H9 (cell line): Measurements from ENCODE around the gene SUMF1. TPM values are rescaled to one million over a fixed set of nuclear protein-coding genes. Genes with fewer than 3 reads are reported as not detected.
A peak's percentile ranks its signal among the peaks of the same experiment; 100 is the strongest.

Experiments used
- DNase-seq: peaks from one replicate; pipeline ENCODE4 v3.0.0-alpha.2; 2017
- H2AFZ ChIP-seq: one replicate; pipeline ENCODE4 v1.6.1; 2013; ENCODE audit warnings: mild to moderate bottlenecking, low read length, control low read depth, moderate library complexity
- H2AK5ac ChIP-seq: 2 replicates; pipeline ENCODE4 v1.6.1; 2013; ENCODE audit warnings: low read length, control low read depth, mixed read lengths; ENCODE audit not compliant: insufficient read length
- H2BK120ac ChIP-seq: one replicate; pipeline ENCODE4 v1.6.1; 2013; ENCODE audit warnings: low read depth, mild to moderate bottlenecking, low read length, control low read depth, inconsistent platforms; ENCODE audit not compliant: poor library complexity, severe bottlenecking
- H2BK12ac ChIP-seq: 2 replicates; pipeline ENCODE4 v1.6.1; 2013; ENCODE audit warnings: low read length, control low read depth, mixed read lengths, low read depth; ENCODE audit not compliant: insufficient read length
- H2BK15ac ChIP-seq: 2 replicates; pipeline ENCODE4 v1.6.1; 2013; ENCODE audit warnings: low read depth, low read length, control low read depth
- H2BK20ac ChIP-seq: one replicate; pipeline ENCODE4 v1.6.1; 2013; ENCODE audit warnings: low read depth, mild to moderate bottlenecking, low read length, control low read depth, inconsistent platforms; ENCODE audit not compliant: poor library complexity, severe bottlenecking
- H2BK5ac ChIP-seq: 2 replicates; pipeline ENCODE4 v1.6.1; 2013; ENCODE audit warnings: low read length, control low read depth, mixed read lengths; ENCODE audit not compliant: insufficient read length
- H3K14ac ChIP-seq: 2 replicates; pipeline ENCODE4 v1.6.1; 2013; ENCODE audit warnings: low read length, control low read depth; ENCODE audit not compliant: insufficient read depth
- H3K18ac ChIP-seq: 2 replicates; pipeline ENCODE4 v1.6.1; 2013; ENCODE audit warnings: low read depth, mild to moderate bottlenecking, mixed read lengths, low read length, control low read depth; ENCODE audit not compliant: insufficient read length
- H3K23ac ChIP-seq: 2 replicates; pipeline ENCODE4 v1.6.1; 2013; ENCODE audit warnings: low read length, control low read depth, mixed read lengths, low read depth; ENCODE audit not compliant: insufficient read length
- H3K23me2 ChIP-seq: 2 replicates; pipeline ENCODE4 v1.6.1; 2013; ENCODE audit warnings: low read depth, mild to moderate bottlenecking, mixed read lengths, low read length, control low read depth; ENCODE audit not compliant: insufficient read length, poor library complexity, severe bottlenecking
- H3K27ac ChIP-seq: 2 replicates; pipeline ENCODE4 v1.5.1; 2013; ENCODE audit warnings: low read length, control low read depth, mixed read lengths, low read depth; ENCODE audit not compliant: insufficient read length
- H3K27me3 ChIP-seq: 2 replicates; pipeline ENCODE4 v1.6.1; 2013; ENCODE audit warnings: low read length, control low read depth, inconsistent platforms; ENCODE audit not compliant: insufficient read depth
- H3K4ac ChIP-seq: 2 replicates; pipeline ENCODE4 v1.6.1; 2013; ENCODE audit warnings: low read depth, mild to moderate bottlenecking, control low read depth, inconsistent platforms, low read length, moderate library complexity
- H3K4me1 ChIP-seq: 2 replicates; pipeline ENCODE4 v1.6.1; 2013; ENCODE audit warnings: low read length, control low read depth, inconsistent platforms; ENCODE audit not compliant: insufficient read depth
- H3K4me2 ChIP-seq: 2 replicates; pipeline ENCODE4 v1.6.1; 2013; ENCODE audit warnings: low read length, control low read depth, mixed read lengths; ENCODE audit not compliant: insufficient read length, insufficient read depth
- H3K56ac ChIP-seq: 2 replicates; pipeline ENCODE4 v1.6.1; 2013; ENCODE audit warnings: low read depth, mild to moderate bottlenecking, mixed read lengths, low read length, control low read depth; ENCODE audit not compliant: insufficient read length
- H3K79me1 ChIP-seq: 2 replicates; pipeline ENCODE4 v1.6.1; 2013; ENCODE audit warnings: low read depth, mild to moderate bottlenecking, moderate library complexity, low read length, control low read depth, inconsistent platforms; ENCODE audit not compliant: insufficient read depth, poor library complexity, severe bottlenecking
- H3K79me2 ChIP-seq: 2 replicates; pipeline ENCODE4 v1.6.1; 2013; ENCODE audit warnings: low read length, control low read depth, inconsistent platforms; ENCODE audit not compliant: insufficient read depth
- H3K9ac ChIP-seq: 2 replicates; pipeline ENCODE4 v1.6.1; 2013; ENCODE audit warnings: low read length, control low read depth, mixed read lengths; ENCODE audit not compliant: insufficient read length; ENCODE audit errors: extremely low read depth
- H3K9me3 ChIP-seq: one replicate; pipeline ENCODE4 v1.6.1; 2013; ENCODE audit warnings: low read depth, low read length, inconsistent platforms; ENCODE audit not compliant: control insufficient read depth
- H3T11ph ChIP-seq: one replicate; pipeline ENCODE4 v1.6.1; 2013; ENCODE audit warnings: mild to moderate bottlenecking, low read length, control low read depth, inconsistent platforms
- H4K20me1 ChIP-seq: one replicate; pipeline ENCODE4 v1.6.1; 2013; ENCODE audit not compliant: control insufficient read depth, insufficient read length, insufficient read depth
- H4K5ac ChIP-seq: 2 replicates; pipeline ENCODE4 v1.6.1; 2013; ENCODE audit warnings: low read depth, mild to moderate bottlenecking, mixed read lengths, low read length, control low read depth; ENCODE audit not compliant: insufficient read length
- H4K8ac ChIP-seq: replicated peaks from 2 replicates; pipeline ENCODE4 v1.6.1; 2013; ENCODE audit warnings: low read length, control low read depth, mixed read lengths, low read depth; ENCODE audit not compliant: insufficient read length
- H4K91ac ChIP-seq: 2 replicates; pipeline ENCODE4 v1.6.1; 2013; ENCODE audit warnings: low read depth, mild to moderate bottlenecking, moderate library complexity, mixed read lengths, low read length, control low read depth; ENCODE audit not compliant: insufficient read length
- H3K27ac Mint-ChIP-seq, 3 experiments: 2 replicates in 2 of 3; 3 replicates in 1 of 3; pipeline ENCODE4 v1.8.0; 2020 to 2021; ENCODE audit warnings: mixed read lengths in 3 of 3, mild to moderate bottlenecking in 1 of 3, moderate library complexity in 1 of 3
- H3K27me3 Mint-ChIP-seq: 2 replicates; pipeline ENCODE4 v1.8.0; 2021; ENCODE audit warnings: low read depth, mild to moderate bottlenecking, moderate library complexity, mixed read lengths
- H3K36me3 Mint-ChIP-seq, 3 experiments: 2 replicates in 2 of 3; 3 replicates in 1 of 3; pipeline ENCODE4 v1.8.0; 2020 to 2021; ENCODE audit warnings: low read depth in 3 of 3, mixed read lengths in 3 of 3; ENCODE audit not compliant: insufficient read depth in 1 of 3
- H3K4me1 Mint-ChIP-seq, 2 experiments: 2 replicates each; pipeline ENCODE4 v1.8.0; 2020; ENCODE audit warnings: mixed read lengths in 2 of 2
- H3K4me3 Mint-ChIP-seq, 2 experiments: 2 replicates in 1 of 2; 3 replicates in 1 of 2; pipeline ENCODE4 v1.8.0; 2020 to 2021; ENCODE audit warnings: mild to moderate bottlenecking in 2 of 2, mixed read lengths in 2 of 2, moderate library complexity in 1 of 2
- H3K9me3 Mint-ChIP-seq, 2 experiments: 2 replicates in 1 of 2; 3 replicates in 1 of 2; pipeline ENCODE4 v1.8.0; 2020; ENCODE audit warnings: mild to moderate bottlenecking in 2 of 2, mixed read lengths in 2 of 2, moderate library complexity in 1 of 2
- CTCF ChIP-seq: fragments of 200-600 bp; sonication (generic); conservative IDR thresholded peaks from 3 replicates; pipeline ENCODE4 v1.8.0; 2021; ENCODE audit warnings: antibody characterized with exemption, mild to moderate bottlenecking
- total RNA-seq: library from RNA; stranded (reverse); gene quantifications from 2 replicates; pipeline ENCODE4 v1.2.1, GENCODE V29; 2021

SUMF1 gene
- total RNA-seq, 1 experiment from 2014 or later = 9.5 TPM

- H4K20me1 ChIP-seq = no peaks in the 10 kb centered on the region
- no peak overlapping the region for H2BK5ac ChIP-seq
- H3K36me3 Mint-ChIP-seq = peaks cover 13 to 24% (median 21%) of the 10 kb centered on the region in 3 experiments
- H3K4me1 ChIP-seq = no peaks in the 10 kb centered on the region; the same call in 1 of the 2 replicates
- no peak overlapping the region for H4K8ac ChIP-seq
- TF ChIP-seq CTCF = no peak
- no peaks in the 10 kb centered on the region for H3K23me2 ChIP-seq
- no peak overlapping the region for H3K18ac ChIP-seq
- no peak overlapping the region for H3K9ac ChIP-seq
- no peak overlapping the region for H3K23ac ChIP-seq
- no peaks in the 10 kb centered on the region for H3K79me2 ChIP-seq
- H3K9me3 ChIP-seq = peaks cover 14% of the 10 kb centered on the region
- no peak overlapping the region for H4K91ac ChIP-seq
- no peaks in the 10 kb centered on the region for H3K27me3 ChIP-seq
- H3K4me3 Mint-ChIP-seq = no peak overlapping the region; a peak in 1 of 5 replicates
- peaks cover 8% of the 10 kb centered on the region for H3K27me3 Mint-ChIP-seq
- H2AFZ ChIP-seq = no peak overlapping the region
- peaks cover 18 to 23% of the 10 kb centered on the region in 2 experiments for H3K4me1 Mint-ChIP-seq
- no peak overlapping the region for H2BK15ac ChIP-seq
- peaks cover 2% of the 10 kb centered on the region for H3K79me1 ChIP-seq
- DNase-seq = peak; percentile 37
- H2BK20ac ChIP-seq = no peak overlapping the region
- no peak overlapping the region for H2BK12ac ChIP-seq
- no peak overlapping the region for H2AK5ac ChIP-seq
- no peak overlapping the region for H2BK120ac ChIP-seq
- H3K27ac Mint-ChIP-seq = peak overlapping the region in 2 of 3 experiments; percentile 3 to 31; a peak in 3 of 7 replicates
- no peak overlapping the region for H3K27ac ChIP-seq
- peaks cover 14 to 15% of the 10 kb centered on the region in 2 experiments for H3K9me3 Mint-ChIP-seq
- no peak overlapping the region for H4K5ac ChIP-seq
- H3T11ph ChIP-seq = no peak overlapping the region
- no peak overlapping the region for H3K14ac ChIP-seq
- H3K4ac ChIP-seq = no peak overlapping the region
- no peak overlapping the region for H3K56ac ChIP-seq
- H3K4me2 ChIP-seq = no peak overlapping the region
Observed at GRCh38 chr3:4432259-4432658, 34.8 kb downstream of the SUMF1 start.
